ENCODE data around the gene NDST4.

DNA sequence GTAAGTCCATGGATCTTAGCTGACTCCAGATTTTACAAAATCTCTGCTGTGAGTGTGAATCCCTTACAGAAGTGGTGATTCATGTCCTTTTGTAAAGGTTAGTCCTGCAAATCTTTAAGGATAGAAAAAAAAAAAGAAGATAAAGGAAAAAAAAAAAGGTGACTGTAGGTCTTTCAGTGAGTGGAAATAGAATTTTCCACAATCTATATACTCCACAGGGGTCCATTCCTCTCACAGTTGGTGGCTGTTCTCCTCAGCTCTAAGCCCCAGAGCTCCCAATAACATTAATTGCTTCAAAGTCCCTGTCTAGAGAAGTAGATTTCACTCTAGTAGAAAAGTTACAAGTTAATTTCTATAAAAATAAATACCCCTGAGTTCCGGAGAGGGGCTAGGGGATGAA, 189.1 kb downstream of the NDST4 start:
- no peak for TF ChIP-seq CTCF (IDR thresholded peaks at IDR 0.05)
- no peak for TF ChIP-seq POLR2AphosphoS5 (IDR thresholded peaks at IDR 0.05)
- TF ChIP-seq POLR2A (IDR thresholded peaks at IDR 0.05): no peak

Data from stomach (tissue), 4 donors.